AML-193 (cell line): Measurements from ENCODE around the gene GUCA2A.

Experiments used
- DNase-seq, 2 experiments: peaks; one replicate each; lab custom pipeline; 2025; lab: John Stamatoyannopoulos, UW

The GUCA2A gene

DNA sequence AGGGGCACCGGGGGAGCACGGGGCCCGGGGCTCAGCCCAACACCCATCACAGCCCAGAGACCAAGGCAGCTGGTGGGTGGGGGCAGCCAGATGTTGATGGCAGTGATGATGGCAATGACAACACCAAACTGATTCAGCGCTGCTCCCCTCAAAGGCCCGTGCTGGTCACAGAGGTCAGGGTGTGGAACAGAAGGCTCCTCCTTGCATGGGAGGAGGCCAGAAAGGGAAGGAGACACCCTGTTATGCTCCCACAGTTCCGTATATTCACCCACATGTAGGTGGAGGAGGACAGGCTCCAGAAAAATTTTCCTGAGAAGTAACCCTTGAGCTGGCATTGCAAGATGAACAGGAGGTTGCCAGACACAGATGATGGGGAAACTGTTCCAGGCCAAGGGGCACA lies 10.9 kb downstream of the GUCA2A start:
- DNase-seq, result no peak

DNA sequence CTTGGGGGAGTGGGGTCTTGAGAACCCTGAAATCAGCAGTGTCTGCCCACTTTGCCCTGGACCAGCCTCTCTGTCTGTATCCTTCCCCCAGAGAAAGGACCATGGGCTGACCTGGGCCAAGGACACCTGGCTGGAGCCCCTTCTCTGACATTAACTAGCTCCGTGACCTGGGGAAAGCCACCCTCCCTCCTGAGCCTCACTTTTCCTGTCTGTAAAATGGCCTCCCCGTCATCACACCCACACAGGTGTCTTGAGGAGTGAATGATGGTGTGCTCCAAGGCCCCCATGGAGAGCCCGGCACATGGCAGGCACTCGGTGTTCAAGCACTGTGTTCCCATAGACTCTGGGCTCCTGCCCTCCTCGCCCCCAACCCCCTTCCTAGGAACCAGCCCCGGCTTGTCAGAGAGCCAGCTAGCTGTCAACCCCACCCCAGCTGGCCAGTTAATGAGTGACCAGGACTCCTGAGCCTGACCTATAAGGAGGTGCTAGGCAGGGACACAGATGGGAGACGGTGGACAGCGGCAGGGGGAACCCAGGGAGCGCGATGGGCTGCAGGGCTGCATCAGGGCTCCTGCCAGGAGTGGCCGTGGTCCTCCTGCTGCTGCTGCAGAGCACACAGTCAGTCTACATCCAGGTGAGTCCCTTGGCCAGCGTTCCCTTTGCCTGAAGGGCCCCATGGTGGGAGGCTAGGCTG lies 11.5 kb downstream of the GUCA2A start, which contains the start of gene GUCA2B:
Gene GUCA2B, plus strand, starts transcription at position 504 of the 694 bp plus-strand sequence. Its CDS starts 41 bp downstream, at position 545.
- no peak for DNase-seq

DNA sequence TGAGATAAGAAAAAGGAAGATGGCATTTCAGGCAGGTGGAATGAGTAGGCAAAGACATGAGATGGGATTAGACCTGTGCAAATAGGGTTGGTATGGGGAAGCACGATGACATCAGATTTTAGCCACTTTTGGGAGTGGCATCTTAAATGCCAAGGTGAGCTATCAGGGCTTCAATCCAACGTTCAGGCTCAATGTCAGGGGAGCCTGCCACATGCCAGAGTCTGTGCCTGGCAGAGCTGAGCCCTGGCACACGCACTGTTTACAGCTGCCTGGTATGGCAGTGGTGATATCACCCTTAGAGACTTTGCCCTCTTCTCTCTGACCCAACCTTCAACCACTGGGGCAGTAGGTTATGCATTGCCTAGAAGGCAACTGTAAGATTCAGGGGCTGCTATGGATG lies 12.4 kb downstream of the GUCA2A start:
- no peak for DNase-seq

DNA sequence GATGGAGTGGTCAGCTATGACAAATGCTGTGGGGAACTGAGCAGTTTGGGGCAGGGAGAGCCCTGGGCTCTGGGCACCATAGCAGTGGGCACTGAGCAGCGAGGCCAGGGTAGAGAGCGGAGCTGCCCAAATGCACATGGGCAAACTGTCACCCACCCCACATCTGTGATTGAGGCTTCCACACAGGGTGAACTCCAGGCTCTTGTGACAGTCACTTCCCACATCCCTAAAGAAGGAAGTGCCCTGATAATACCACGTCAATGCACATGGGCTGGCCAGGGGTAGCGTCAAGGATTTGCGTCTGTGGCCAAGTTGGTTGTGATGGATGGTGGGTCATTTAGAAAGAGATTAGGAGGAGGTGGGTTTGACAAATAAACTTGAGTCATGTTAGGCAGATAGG lies 13.9 kb downstream of the GUCA2A start:
- DNase-seq, result no peak

DNA sequence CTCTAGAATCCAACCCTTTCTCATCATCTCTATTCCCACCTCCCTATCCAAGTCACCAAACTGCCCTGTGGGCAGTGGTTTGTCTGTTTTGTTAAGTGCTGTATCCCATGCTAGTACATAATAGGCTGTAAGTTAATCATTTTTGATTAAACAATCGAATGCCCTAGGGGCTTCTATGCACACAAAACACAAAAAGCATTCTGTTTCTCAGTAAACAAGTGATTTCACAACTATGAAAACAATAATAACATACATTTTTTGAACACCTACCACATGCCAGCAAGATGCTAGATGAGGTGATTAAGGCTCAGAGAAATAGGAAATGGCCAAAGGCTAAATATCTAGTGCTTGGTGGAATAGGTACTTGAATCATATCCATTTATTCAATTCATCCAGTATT lies 16.4 kb downstream of the GUCA2A start:
- DNase-seq, result no peak

DNA sequence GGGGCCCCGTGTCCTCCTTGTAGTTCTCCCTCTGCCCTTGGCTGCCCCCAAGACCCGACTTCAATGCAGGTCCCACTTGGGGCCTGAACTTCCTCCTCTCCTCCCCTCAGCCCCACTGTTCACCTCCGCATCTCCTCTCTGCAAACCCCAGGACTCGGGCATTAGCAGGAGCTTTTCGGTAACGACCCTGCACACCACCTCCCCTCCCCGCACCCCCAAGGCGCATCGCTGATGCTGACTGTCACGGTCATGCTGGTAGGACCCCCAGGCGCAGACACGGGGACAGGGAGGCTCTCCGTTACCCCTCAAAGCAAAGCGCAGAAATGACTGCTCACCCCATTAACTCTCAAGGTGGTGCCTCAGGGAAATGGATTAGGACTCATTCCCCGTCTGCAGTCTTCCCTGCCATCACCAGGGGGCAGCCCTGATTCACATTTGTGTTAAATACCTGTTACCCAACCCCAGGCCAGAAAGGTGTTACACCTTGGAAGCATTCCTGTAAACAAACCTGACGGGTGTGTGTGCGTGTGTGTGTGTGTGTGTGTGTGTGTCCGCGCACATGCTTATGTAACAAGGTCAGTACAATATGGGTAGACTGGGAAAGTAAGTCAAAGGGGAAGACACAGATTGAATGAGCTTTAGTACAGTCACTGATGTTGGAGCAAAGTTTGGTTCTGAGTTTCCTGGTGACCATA lies 17.8 kb downstream of the GUCA2A start:
- peak; percentile 21 to 26 for DNase-seq

DNA sequence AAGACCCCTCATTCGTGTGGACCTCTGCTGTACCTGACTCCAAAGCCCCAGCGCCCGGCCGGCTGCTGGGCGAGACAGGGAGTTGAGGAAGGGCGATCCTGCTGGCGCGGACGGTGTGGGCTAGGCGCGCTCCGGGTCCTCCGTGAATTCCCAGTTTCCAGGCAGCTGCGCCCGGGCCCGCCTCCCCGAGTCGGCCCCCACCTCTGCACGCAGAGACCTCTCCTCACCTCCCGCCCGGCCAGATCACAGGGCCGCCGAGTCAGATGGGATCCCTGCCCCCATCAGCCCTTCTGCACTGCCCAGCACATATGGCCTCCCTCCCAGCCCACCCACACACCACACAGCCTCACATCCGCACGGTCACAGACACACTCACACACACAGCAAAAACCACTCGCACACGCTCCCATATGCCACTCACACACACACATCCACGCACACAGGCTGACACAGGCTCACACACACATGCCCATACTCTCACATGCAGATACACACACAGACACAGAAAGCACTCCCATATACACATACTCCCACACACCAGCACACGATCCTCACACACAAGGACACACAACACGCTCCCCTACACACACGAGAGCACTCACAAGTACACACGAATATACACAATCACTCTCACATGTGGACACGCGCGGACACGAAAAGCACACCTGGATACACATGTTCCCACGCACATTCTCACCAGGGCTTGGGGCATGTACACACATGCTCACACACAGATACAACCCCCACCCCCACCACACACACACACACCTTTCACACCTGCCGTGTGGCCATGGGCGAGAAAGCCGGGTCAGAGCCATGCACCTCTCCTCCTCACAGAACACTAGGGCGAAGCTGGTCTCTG lies 18.6 kb downstream of the GUCA2A start:
- DNase-seq, result no peak

DNA sequence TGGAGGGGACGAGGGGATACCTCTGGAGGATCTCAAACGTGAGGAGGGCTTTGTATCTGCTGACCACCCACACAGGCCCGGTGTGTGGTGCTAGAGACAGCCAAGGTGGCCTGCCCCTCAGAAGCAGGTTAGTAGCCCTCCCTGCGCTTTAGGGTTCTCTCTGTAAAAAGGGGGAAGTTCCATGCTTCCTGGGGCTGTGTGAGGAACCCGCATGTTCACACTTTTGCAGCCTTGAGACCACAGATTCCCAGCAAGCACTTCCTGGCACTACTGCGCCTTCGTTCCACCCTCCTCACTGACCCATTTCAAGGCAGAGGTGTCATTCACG lies 19.2 kb downstream of the GUCA2A start:
- DNase-seq, result no peak

DNA sequence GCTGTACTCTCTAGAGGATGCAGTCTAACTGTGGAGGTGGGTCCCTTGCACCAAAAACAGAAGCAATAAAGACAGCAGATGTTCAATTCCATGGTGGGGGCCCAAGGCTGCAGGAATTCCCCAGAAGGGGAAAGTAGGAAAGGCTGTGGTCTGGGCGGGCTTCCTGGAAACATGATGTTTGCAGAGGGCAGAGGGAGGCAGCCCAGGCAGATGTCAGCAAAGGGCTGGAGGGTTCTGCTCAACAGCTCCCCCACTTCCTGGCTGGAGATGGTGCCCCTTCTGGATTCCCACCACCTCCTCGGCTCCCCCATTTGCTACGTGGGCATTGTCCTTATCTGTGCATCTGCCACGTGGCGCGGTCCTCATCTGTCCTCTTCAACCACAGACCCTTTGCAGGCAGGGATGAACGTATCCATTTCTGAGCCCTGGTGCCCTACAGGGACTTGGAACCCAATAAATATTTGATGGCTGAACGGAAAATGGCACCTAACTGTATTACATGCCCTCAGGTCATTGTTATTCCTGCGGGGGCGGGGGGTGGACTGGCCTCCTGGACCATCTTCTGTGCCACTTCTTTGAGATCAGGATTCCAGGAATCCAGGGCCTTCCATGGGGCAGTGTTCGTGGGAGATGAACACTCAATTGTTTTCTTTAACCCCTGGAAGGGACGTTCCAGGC lies 19.7 kb downstream of the GUCA2A start:
- no peak for DNase-seq

DNA sequence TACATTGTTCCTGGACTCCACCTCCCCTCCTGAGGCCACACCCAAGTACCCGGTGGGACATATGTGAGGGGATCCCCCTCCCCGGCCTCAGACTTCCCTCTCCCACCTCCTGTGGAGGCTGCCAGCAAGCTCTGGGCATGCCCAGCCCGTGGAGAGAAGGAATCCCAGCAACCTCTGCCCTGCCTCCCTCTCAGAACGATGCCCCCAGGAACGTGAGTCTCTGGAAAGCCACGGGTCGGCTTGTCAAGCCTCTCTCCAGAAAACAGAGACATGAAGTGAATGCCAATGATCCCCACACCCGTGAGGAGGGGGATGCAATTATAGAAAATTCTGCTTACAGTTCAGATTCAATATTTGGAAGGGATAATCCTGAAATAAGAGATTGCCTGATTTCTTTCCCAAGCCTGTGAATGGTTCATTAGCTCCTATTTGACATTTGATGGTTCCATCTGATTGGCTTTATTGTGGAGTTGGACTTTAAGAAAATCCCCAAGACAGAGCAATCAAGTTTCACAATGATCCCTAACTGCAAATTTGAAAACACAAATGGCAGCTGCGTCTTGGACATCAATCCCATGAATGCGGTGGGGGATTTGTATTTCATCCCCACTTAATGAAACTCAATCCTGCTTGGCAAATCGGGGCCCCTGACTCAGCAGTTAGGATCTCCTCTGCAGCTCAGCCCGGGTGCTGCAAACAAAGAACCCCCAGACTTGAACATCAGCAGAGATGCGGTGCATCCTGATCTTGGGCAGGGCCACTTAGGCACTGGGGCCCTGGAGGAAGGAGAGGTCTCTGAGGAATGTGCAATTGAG lies 20.4 kb downstream of the GUCA2A start:
- no peak for DNase-seq

DNA sequence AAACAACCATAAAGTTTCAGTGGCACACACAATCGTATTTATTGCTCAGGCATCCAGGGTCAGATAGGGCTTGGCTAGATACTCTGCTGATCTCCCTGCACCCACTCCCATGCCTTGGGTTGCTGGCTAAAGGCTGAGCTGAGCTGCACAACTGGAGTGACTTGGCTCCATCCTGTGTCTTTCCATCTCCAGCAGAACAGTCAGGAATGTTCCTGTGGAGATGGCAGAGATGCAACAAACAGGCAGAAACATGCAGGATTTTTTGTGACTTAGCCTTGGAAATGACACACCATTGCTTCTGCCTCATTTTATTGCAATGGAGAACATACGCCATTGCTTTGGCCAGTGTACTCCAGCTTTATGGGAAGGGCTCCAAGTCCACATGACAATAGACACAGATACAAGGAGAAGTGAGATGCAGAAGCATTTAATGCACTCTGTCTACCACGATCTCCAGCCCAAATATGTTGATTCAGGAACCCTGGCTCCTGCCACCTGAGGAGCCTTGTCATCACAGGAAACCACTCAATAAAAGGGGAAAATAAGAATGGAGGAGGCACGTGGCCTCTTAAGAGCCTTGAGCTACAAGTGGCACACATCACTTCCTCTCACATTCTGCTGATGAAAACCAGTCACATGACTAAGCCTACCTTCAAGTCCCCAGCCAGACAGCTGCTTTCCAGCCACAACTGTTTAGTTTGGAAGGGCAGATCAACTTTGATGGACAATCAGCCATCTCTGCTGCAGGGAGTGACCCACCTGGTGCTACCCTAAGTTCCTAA lies 21.5 kb downstream of the GUCA2A start:
- DNase-seq, result no peak

DNA sequence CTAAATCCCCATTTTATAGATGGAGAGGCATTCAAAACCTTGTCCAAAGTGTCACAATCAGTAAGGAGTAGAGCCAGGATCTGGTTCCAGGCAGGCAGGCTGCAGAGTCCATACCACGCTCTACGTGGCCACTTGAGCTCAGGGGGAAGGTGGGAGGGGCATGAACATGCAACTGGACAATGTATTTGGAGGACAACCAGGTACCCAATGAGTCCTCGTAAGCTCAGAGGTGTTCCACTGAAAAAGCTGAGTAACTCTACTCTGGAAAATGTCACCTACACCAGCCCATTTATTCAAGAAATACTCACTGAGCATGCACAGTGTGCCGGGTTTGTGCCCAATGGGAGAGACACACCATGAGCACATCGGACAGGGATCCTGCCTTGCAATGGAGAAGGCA lies 22.6 kb downstream of the GUCA2A start:
- no peak for DNase-seq

DNA sequence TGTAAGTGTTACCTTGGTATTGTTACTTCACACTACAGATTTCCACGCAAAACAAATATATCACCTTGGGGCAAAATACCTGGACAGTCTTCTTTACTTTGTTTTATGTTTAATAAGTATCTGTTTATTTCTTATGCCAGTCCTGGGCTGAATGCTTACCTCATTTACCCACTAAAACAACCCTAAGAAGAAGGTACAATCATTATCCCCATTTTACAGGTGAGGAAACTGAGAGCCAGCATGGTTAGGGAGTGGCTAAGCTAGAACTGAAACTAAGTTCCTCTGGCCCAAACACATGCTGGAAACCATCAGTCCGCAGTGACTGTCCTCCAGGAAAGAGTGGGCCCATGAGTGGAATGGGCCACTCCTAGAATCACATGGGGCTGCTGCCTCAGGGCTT lies 24.4 kb downstream of the GUCA2A start:
- DNase-seq, result no peak

DNA sequence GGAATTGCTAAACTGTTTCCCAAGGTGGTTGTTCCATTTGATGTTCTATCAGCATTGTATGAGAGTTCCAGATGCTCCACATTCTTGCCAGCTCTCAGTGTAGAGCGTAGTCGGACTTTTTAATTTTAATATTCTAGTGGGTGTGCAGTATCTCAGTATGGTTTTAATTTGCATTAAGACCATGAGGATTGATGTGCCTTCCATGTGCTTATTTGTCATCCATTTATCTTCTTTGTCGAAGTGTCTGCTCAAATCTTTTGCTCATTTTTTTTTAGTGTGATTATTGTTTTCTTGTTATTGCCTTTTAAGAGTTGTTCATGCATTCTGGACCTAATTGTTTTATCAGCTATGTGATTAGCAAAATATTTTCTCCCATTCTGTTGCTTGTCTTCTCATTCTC lies 25.1 kb downstream of the GUCA2A start:
- no peak for DNase-seq

DNA sequence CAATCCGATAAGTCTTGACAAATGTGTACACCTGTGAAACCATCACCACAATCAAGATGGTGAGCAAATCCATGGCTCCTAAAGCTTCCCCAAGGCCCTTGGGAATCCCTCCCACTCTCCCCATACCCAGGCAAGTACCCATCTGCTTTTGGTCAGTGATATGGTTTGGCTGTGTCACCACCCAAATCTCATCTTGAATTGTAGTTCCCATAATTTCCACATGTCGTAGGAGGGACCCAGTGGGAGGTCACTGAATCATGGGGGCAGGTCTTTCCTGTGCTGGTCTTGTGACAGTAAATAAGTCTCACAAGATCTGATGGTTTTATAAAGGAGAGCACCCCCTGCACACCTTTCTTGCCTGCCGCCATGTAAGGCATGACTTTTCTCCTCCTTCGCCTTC lies 26.0 kb downstream of the GUCA2A start:
- no peak for DNase-seq

DNA sequence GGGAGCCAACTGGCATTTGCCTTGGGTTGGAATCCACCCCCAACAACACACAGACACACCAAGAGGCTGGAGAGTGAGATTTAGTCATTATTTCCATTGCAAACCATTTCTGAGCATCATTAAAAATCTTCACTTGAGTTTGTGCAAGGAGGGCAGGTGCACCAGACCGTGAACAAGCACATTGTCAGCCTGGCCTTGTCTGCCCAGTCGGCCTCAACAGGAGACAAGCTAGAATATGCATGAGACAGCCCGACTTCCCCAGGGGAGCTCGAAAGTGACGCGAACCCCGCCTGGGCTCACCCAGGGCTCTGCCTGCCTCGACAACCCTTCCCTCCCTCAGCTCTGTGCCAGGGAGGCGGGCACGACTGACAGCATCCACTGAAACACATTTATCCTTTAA lies 26.8 kb downstream of the GUCA2A start:
- DNase-seq, result no peak

DNA sequence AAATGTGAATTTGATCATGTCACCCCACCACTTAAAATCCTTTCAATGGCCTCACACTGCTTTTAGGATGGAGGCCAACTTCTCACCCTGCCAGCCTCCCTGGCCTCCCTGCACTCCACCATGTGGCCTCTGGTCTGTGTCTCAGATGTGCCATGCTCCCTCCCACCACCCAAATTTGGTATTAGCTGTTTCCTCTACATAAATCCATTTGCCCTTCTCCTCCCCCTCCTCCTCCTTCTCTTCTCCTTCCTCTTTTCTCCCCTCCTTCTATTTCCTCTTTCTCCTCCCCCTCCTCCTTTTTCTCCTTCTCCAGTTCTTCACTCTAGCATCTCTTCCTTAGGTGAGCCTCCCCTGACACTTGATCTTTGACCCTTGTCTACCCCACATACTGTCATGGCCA lies 28.1 kb downstream of the GUCA2A start:
- DNase-seq, result peak in 1 of 2 experiments; percentile 6

DNA sequence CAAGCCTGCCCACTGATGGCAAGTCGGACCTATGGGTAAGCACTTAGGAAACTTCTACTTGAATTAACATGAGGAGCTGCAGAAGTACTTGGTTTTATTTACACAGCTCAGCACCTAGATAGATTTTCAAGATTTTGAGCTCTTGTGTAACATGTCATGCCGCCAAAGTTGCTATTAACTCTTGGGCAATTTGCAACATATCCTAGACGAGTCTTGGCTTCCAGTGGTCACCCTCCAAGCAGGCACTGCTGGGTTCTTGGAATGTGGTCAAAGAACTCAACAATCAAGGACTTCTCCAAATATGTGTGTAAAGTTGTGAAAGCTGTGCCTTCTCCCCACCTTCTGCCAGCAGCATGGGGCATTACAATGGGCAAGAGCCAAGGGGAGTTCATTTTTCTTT lies 29.1 kb downstream of the GUCA2A start:
- DNase-seq, result no peak

DNA sequence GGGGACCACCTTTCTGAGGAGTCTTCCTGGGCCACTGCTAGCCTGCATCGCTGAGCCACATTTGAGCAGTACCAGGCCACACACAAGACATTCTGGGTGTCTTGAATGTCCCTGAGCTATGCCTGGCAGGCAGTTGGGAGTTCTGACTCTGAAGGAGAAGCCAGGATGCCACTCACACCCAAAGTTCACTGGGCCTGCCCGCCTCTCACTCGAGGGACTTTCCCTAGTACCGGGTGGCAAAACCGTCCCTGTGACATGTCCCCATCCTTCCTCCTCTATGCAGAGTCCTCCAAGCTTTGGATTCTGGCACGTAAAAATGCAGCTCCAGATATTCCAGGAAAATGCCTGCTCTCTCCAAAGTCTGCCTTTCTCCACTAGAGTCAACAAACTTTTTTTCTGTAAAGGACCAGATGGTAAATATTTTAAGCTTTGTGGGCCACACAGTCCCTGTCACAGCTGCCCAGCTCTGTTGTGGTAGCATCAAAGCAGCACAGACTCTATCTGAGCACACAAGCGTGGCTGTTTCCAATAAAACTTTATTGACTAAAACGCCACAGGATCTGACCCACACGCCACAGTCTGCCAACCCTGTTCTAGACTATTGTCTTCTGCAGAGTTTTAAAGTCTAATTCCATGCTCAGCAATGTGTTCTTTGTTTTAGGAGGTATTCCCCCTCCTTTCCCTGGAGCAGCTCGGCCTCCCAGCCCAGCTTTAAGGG lies 30.6 kb downstream of the GUCA2A start:
- DNase-seq, result no peak

DNA sequence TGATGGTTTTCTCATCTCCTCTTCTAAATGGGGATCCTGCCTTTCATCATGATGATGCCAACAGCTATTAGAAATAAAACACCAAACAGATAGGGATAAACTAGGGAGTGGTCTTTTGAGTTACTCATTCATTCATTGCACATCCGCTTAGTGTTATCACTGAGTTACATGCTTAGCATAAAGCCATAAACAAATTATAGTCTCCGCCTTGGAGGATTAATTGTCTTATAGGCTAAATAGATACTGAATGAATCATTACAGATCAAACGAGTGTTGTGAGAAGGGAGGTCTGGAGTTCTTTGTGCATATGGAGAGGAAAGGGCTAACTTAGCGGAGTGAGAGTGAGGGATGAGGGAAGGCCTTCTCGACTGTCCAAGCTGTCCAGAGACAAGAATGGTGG lies 31.2 kb downstream of the GUCA2A start:
- DNase-seq, result no peak
